CD4-positive, alpha-beta T cell treated with Interleukin-4 for 1 hour (primary cell): ENCODE measurements around the gene MYO1E.
A peak's percentile ranks its signal among the peaks of the same experiment; 100 is the strongest.
"Not testable (repeated sequence)": the region's sequence is repeated elsewhere in the genome, so short reads cannot be mapped to it uniquely, and the experiment has no call there.

Experiments used
- DNase-seq, 2 donors: peaks; one replicate each; pipeline ENCODE4 v3.0.0-alpha.2; 2020 to 2022

MYO1E gene

GRCh38 chr15:59372352-59373211, at the start of gene MYO1E:
Gene MYO1E, minus strand, starts transcription at chr15:59372871. Its CDS starts 371 bp downstream, at chr15:59372500.
- peak; percentile 19 to 66 for DNase-seq

DNA sequence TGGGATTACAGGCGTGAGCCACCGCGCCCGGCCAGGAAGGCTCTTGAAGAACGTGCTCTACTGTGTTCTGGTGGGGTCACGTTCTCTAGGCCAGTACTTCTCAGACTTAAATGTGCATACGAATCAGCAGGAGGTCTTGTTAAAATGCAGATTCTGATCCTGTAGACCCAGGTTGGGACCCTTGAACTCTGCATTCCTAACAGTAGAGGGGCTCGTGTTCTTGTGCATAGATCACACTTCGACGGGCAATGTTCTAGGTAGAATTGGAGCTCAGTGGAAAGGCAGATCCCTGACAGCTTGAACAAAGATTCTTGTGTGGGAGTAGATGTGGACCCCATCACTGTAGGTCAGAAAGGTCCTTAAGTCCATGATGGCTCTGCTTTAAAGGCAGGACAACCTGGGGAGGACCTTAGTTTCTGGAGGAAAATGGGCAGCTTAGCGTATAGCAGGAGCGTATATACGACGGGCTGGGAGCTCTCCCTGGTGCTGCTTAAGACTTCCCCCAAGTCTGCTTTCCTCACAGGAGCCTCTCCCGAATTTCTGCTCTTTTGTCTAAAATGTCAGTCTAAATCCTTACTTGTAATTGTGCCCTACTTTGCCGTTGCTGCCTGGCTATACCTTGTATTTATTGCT, 48.4 kb upstream of the MYO1E start:
- DNase-seq: no peak

- no peak for DNase-seq
Measured at GRCh38 chr15:59420108-59420507, 47.4 kb upstream of the MYO1E start.

- no peak for DNase-seq
Measured at GRCh38 chr15:59419170-59419569, 46.5 kb upstream of the MYO1E start.

- no peak for DNase-seq
Measured at GRCh38 chr15:59416816-59417215, 44.1 kb upstream of the MYO1E start.

DNA sequence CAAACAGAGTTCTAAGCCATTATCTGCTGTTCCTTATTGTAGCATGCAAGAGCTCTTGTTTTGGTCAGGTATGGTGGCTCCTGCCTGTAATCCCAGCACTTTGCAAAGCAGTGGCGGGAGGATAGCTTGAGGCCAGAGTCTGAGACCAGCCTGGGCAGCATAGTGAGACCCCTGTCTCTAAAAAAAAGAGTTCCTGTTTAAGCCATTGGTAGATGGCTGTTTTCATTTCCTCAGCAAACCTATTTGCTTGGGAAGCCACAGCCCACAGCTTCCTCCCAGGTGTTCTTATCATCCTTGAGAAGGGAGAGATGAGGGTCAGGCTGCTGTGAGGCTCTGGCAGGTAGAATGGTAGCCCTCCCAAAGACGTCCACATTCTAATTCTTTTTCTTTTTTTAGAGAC, 40.9 kb upstream of the MYO1E start:
- DNase-seq: no peak

- no peak for DNase-seq
Measured at GRCh38 chr15:59410391-59410896, 37.8 kb upstream of the MYO1E start.

DNA sequence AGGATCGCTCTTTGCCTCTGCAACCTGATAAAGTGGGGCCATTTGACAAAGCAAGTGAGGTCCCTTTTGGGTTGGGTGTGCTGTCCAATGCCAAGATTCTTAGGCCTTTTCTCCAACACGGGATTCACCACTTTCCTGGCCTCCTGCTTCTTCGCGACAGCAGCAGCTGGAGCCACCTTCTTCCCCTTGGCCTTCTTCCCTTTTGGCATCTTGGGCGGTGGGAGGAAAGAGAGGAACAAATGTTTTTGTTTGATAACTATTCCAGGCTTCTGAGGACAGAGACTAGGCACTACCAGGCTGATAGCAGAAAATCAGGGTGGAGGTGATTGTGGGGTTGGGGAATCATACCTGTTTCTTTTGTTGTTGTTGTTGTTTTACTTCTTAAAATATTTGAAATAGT, 35.3 kb upstream of the MYO1E start:
- no peak for DNase-seq

DNA sequence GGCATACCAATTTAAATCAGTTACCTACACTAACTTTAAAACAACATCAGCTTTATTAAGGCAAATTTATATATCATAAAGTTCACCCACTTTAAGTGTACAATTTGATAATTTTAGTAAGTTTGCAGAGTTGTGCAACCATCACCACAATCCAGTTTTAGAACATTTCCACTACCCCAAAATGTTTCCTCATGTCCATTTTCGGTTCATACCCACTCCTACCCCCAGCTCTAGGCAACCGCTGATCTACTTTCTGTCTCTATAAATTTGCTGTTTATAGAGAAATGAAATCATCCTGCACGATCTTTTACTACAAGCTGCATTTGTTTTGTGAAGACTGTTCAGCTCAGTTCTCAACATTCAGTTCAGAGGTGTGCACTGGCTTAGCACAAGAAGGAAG, 33.8 kb upstream of the MYO1E start:
- no peak for DNase-seq

DNA sequence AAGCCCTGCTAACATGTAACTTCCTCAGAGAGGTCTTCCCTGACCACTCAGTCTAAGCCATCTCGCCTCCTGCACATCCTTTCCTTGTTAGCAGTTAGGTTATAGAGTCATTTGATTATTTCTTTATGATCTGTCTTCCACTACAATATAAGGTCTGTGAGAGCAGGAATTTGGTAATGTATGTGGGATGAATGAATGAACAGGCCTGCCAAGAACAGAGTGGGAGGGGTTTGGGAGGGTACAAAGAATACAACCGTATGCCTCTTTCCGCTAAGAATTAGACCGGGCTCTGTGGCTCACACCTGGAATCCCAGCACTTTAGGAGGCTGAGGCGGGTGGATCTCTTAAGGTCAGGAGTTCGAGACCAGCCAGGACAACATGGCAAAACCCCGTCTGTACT, 32.4 kb upstream of the MYO1E start:
- no peak for DNase-seq

DNA sequence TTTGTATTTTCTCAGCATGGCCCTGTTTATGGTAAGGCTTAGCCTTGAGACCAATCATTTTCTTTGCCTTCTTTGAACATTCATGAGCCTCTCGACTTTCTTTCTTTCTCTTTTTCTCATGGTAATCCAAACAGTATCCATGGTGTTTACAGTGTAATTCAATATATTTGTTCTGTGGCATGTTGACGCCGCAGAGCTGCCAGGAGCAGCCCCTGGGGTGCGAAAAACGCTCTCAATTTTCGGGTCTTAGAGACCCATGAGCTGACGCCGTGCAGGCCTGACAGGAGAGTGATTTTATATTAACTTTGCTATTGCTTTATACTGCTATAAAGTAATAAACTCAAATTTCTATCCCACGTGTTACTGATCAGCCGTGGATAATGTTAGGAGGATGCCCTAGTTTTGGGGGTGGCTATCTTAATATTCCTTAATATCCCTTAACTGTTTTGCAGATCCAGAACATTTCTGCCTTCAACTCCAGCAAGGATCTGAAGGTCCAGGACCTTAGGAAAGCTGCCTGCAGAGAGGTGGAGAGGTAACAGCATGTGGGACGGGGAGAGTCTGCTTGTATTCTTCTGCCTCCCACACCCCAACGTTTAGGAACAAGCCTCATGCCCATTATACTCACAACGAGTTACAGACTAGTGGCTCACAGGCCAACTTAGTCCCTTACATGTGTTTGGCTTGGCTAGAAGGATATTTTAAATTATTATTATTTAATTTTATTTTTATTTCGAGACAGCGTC, 29.3 kb upstream of the MYO1E start:
- no peak for DNase-seq

GRCh38 chr15:59401051-59401823, 28.6 kb upstream of the MYO1E start:
- not testable (repeated sequence) for DNase-seq

DNA sequence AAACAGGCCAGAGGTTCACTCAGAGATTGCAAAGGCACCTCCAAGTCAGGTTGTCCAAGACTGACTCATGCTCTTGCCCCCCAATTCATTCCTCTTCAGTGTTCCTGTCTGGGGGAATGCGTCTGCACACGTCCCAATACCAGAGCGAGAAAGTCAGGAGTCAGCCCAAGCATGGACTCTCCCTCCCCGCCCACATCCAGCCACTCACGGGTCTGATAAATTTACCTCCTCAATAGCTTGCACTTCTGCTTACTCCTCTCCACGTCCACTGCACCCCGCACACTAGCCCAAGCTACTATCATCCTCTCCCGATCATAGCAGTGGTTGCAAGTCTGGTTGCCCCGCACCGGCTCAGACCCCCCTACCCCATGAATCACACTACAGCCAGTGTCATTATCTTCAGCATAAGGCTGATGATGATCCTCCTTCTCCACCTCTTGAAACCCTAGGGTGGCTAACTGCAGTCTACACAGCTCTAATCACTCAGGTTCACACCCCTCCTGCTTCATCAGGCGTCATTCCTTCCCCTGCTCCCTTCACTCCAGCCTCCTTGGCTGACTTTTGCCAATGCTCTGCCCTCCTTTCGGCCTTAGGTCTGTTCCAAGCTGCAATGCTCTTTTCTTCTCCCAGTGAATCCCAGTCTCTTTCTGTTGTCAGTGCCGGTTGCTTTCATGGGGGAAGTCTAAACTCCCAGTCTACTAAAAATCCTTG, 27.6 kb upstream of the MYO1E start:
- no peak for DNase-seq

GRCh38 chr15:59399465-59400102, 26.9 kb upstream of the MYO1E start:
- peak in 1 of 2 donors; percentile 61 for DNase-seq

- no peak for DNase-seq
Measured at GRCh38 chr15:59398220-59398619, 25.5 kb upstream of the MYO1E start.

GRCh38 chr15:59396679-59397078, 24.0 kb upstream of the MYO1E start:
- no peak for DNase-seq

DNA sequence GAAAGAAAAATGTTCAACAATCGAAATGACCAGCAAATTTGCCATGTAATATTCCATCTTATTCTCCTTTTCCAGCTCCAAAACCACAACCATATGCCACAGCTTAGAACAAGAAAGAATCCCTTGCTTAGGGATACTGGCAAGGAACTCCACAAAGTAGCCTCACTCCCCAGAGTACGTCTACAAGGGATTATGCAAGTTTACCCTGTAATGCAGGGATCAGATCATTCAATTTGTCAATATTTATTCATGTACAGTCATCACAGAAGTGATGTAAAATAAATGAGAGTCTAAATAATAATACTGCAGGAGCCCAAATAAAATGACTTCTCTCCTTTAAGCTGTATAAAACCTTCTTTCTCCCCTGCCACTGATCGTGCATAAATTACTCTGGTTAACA, 23.5 kb upstream of the MYO1E start:
- no peak for DNase-seq

DNA sequence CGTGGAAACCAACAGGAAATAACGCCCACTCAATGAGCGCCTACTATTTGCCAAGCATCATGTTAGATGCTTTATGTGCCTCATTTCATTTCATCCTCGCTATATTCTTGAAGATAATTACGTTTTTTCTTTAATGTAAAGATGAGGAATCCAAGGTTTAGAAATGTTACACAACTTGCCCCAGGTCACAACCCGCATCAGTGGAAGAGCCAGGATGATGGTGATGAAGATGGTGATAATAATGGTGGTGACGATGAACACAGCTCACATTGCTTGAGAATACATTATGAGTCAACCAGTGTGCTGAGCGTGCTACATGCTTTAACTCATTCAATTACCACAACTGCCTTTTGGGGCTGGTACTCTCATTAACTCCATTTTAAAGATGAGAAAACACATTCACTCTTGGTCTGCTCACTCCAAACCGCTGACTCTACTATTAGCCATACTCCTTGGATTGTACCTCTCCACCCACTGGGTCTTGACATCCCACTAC, 21.5 kb upstream of the MYO1E start:
- DNase-seq: no peak

GRCh38 chr15:59392299-59392698, 19.6 kb upstream of the MYO1E start:
- DNase-seq: no peak

- DNase-seq: no peak
Measured at GRCh38 chr15:59388670-59389069, 16.0 kb upstream of the MYO1E start.

- DNase-seq: not testable (repeated sequence)
Measured at GRCh38 chr15:59387196-59387878, 14.7 kb upstream of the MYO1E start.
